GM19240 (cell line): ENCODE results near the gene HK2.
"Not testable (repeated sequence)": the region's sequence is repeated elsewhere in the genome, so short reads cannot be mapped to it uniquely, and the experiment has no call there.

Source experiments
- DNase-seq: peaks from one replicate; pipeline ENCODE4 v3.0.0; 2011; ENCODE audit warnings: low spot score; ENCODE audit not compliant: insufficient read length

The HK2 gene

GRCh38 chr2:74893332-74893731, 59.4 kb downstream of the HK2 start:
- no peak for DNase-seq

- DNase-seq, result no peak
Observed at GRCh38 chr2:74894272-74894981, 60.5 kb downstream of the HK2 start.

GRCh38 chr2:74895001-74895400, 61.1 kb downstream of the HK2 start:
- DNase-seq, result no peak

DNA sequence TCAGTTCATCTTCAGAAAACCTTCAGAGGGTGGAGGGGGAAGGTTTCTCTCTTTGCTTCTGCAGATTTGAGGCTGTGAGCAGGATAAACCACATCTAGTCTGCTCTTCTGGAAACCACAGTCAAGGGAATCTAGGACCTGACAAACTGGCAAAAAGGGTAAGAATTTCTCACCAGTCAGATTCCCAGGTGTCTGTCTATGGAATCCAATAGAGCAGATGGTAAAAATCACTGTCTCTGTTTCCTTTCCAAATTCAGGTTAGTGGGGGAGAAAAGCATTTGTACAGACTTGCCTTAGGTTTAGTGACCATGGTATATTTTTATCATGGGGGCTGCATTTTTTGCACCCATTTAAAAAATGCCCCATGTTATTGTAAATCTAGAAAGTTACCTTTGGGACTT, 62.3 kb downstream of the HK2 start:
- DNase-seq, result no peak

DNA sequence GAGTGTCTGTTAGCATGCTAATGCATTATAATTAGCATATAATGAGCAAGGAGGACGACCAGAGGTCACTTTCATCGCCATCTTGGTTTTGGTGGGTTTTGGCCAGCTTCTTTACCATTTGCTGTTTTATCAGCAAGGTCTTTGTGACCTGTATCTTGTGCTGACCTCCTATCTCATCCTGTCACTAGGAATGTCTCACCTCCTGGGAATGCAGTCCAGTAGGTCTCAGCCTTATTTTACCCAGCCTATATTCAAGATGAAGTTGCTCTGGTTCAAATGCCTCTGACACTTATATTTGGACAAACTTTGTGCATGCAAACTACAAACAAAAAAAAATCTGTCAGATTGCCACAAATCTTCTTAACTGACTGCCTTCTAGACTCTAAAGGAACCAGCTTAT, 66.3 kb downstream of the HK2 start:
- DNase-seq, result not testable (repeated sequence)

GRCh38 chr2:74902281-74902860, 68.4 kb downstream of the HK2 start:
- no peak for DNase-seq

GRCh38 chr2:74906395-74906794, 72.5 kb downstream of the HK2 start:
- DNase-seq, result no peak

DNA sequence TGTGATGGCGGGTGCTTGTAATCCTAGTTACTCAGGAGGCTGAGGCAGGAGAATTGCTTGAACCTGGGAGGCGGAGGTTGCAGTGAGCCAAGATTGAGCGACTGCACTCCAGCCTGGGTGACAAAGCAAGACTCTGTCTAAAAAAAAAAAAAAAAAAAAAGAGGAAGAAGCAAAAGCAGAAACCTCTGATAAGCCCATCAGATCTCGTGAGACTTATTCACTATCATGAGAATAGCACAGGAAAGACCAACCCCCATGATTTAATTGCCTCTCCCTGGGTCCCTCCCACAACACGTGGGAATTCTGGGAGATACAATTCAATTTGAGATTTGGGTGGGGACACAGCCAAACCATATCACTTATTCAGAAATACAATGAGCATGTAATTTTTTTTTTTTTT, 73.6 kb downstream of the HK2 start:
- DNase-seq, result not testable (repeated sequence)

DNA sequence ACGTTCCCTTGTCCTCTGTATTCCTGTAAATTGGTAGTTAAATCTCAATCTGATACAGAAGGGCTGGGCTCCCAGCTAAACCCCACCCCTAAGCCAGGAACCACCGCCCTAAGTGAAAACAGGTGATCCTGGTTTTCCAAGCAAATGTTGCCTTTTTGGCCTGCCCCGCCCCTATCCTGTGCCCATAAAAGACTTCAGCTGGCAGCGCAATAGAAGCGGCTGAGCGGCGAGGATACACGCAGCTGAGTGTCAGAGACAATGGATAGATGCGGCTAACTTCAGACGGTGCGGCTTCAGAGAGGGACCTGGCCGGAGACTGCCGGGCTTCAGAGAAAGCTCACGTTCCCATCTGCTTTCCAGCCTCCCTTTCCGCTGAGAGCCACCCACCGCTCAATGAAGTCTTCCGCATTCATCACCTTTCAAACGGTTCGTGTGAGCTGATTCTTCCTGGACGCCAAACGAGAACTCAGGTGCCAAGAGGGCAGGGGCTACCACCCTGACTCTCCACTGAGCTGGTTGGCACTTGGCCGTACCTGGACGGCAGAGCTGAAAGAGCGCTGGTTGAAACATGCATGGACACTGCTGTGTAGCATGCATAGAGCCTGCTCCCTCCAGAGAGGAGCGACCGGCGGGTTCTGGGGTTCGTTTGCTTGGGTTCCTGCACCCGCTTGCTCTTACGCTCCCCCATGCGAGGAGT, 75.0 kb downstream of the HK2 start:
- DNase-seq, result no peak

DNA sequence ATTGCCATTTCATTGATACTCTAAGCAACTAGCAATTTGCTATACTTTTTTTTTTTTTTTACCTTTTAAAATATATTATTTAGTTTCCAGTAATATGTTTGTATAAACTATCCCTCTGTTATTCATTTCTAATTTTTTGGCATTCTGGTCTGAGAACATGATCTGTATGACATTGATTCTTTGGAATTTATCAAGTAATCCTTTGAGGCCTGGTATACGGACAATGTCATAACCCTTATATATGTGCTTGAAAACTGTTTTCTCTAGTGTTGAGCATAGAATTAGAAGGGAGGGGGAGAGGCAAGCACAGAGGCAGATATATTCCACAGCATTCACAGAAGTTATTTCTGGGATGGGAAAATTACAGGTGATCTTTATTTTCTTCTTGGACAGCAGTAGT, 76.3 kb downstream of the HK2 start:
- DNase-seq, result no peak

GRCh38 chr2:74911061-74911460, 77.1 kb downstream of the HK2 start:
- no peak for DNase-seq

DNA sequence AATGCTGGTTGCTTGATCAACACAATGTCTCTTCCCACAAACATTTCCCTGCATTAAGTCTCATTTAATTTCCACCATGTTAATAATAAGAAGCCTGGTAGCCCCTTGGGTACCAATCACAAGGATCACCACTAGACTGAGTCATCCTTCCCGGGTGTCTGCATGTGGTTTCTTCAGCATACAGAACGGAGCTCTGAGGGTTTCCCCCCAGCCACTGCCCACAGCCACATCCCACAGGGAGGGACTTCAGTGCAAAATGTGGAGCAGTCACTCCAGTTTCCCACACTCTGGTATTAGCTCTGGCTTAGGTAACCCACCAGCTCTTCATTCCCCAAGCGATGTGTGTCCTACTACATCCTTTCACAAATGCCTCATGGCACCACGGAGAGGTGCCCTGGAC, 81.8 kb downstream of the HK2 start:
- DNase-seq, result no peak

- DNase-seq, result no peak
Observed at GRCh38 chr2:74916394-74916793, 82.5 kb downstream of the HK2 start.

DNA sequence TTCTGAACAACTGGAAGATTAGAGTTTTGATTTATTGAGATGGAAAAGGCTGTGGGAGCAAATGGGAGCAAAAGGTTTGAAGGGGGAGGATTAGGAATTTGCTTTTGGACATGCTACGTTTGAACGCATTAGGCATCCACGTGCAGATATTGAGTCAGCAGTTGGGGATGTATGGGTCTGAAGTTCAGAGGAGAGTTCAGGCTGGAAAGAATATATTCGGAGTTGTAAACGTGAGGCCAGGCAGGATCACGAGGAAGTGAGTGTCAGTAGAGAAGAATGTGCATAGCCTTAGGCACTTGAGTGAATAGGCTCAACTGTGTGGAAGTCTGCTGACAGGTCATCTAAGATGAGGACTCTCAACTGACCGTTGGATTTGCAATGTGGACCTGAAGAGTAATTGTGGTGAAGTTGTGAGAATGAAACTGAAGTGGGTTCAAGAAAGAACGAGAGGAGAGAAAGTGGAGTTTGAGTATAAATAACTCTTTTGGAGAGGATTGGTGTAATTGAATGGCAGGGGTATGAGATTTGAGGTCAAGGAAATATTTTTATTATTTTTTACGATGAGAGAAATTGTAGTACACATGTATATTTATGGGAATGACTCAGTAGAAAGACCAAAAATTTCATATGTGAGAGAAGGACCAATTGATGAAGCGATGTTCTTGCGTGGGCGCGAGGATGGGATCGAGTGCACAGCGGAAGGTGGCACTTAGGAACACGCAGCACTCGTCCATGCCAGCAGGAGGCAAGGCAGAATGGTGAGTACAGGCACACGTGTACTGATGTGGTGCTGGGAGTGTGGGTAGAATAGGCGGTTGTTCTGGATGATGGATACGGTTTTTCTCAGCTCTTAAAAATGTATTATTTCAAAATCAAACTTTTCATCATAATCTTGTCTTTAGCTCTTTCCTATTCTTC, 84.0 kb downstream of the HK2 start:
- no peak for DNase-seq

GRCh38 chr2:74919827-74920226, 85.9 kb downstream of the HK2 start:
- DNase-seq, result peak; percentile 38

DNA sequence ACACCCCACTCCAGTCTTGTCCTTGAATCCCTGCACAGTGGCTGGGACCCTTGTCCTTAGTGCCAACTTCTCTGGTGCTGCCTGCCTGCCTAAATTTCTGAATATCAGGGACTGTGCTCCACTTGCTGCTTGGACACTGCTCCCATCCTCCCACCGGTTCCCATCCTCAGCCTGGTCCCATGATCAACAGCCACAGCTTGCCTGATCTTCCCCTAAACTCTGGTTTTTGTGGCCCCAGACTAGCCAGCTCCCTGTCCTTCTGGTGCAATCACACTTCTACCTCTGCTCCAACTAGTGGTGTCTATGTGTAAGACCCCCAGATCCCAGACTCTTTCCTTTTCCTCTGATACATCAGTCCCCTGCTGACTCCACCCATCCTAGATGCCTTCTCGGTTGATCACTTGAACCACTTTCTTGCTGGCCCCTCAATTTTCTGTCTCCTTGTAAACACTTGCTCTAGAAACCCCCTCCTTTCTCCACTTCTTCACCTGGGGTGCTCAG, 87.4 kb downstream of the HK2 start:
- DNase-seq, result no peak

GRCh38 chr2:74922592-74923227, 88.8 kb downstream of the HK2 start:
- no peak for DNase-seq

DNA sequence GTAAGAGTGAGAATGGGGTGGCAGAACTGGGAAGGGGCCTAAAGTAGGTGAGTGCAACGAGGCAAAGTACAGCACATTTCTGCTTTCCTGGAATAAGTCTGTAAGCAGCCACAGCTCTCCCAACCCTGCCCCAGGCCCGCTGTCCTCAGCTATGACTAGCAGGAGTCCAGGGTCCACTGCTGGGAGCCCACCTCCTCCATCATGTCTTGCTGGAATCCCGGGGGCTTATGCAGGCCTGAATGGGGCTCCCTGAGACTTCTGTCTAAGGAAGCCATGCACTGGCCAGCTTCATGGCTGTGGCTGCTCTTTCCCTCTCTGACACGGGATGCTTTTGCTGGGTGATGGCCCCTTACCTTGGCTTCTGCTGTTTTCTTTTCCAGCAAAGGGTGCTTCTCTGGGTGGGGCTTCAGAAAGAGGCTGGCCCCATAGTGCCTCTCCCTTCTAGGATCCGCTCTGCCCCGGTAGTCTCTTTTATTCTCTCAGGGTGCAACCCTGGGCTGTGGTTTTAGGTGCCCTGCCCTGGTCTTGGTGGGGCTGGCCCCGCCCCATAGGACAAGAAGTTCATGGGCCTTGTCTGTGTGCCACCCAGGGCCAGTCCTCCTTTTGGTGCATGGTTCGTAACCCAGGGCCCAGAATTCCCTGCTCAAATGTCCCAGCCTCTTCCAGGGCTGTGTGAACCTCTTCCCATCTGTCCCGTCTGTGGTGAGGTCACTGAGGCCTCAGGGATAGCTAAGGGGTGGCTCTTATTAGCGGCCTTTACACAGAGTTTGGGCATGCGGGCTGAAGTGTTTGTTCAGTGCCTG, 90.7 kb downstream of the HK2 start:
- no peak for DNase-seq

- no peak for DNase-seq
Observed at GRCh38 chr2:74925361-74925786, 91.4 kb downstream of the HK2 start.

DNA sequence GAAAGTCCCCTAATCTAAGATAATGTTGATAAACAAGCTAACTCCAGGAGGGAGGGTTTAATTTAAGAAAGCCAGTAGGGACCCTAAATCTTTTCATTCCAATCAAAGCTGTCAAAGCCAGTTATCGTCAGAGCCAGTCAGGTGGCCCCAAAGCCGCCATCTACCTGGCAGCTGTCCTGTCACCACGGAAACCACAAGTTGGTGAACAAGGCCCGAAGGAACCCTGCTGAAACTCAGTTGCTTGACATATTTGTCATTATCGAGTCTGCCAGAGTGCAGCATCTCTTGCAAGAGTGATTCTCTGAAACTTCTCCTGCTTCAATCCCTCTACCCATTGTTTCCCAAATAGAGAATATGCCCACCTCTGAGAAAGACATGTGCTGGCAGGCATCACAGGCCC, 93.7 kb downstream of the HK2 start:
- no peak for DNase-seq
